KOPT-K1 (cell line): ENCODE results near the gene SIN3B.

Source experiments
- H3K27ac ChIP-seq: fragments of 200-600 bp; sonication (generic); 2 replicates; pipeline ENCODE4 v1.5.1; 2016; ENCODE audit warnings: antibody characterized with exemption, mild to moderate bottlenecking, low read depth, low read length; ENCODE audit not compliant: poor library complexity, severe bottlenecking
- H3K36me3 ChIP-seq: fragments of 200-600 bp; sonication (generic); 2 replicates; pipeline ENCODE4 v1.5.1; 2017; ENCODE audit warnings: antibody characterized with exemption, mild to moderate bottlenecking, low read length, moderate library complexity; ENCODE audit not compliant: insufficient read depth
- H3K9me3 ChIP-seq: fragments of 200-600 bp; sonication (generic); 2 replicates; pipeline ENCODE4 v1.5.1; 2017; ENCODE audit warnings: antibody characterized with exemption, low read length, mild to moderate bottlenecking; ENCODE audit not compliant: insufficient read depth, poor library complexity, severe bottlenecking

SIN3B gene

GRCh38 chr19:16896146-16897028 is 67.2 kb downstream of the SIN3B start:
- H3K9me3 ChIP-seq, result no peaks in the 10 kb centered on the region
- H3K27ac ChIP-seq, result no peak overlapping the region
- no peaks in the 10 kb centered on the region for H3K36me3 ChIP-seq

GRCh38 chr19:16897029-16897855 is 68.0 kb downstream of the SIN3B start:
- H3K9me3 ChIP-seq, result no peaks in the 10 kb centered on the region
- no peak overlapping the region for H3K27ac ChIP-seq
- no peaks in the 10 kb centered on the region for H3K36me3 ChIP-seq

DNA sequence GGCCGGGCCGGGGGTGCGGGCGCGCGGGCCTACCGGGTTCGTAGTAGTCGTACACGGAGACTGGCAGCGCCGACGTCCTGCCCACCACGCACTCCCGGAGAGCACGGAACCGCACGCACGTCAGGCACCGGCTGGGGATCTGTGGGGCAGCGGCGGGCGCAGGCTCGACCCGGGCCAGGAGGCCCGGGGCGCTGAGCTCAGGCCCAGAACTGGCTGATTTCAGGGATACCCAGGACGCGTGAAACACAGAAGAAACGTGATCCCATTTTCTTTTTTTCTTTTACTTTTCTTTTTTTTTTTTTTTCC is 68.6 kb downstream of the SIN3B start:
- Histone ChIP-seq H3K27ac (no peak overlapping the region), H3K36me3 (no peaks in the 10 kb centered on the region), H3K9me3 (no peaks in the 10 kb centered on the region)

DNA sequence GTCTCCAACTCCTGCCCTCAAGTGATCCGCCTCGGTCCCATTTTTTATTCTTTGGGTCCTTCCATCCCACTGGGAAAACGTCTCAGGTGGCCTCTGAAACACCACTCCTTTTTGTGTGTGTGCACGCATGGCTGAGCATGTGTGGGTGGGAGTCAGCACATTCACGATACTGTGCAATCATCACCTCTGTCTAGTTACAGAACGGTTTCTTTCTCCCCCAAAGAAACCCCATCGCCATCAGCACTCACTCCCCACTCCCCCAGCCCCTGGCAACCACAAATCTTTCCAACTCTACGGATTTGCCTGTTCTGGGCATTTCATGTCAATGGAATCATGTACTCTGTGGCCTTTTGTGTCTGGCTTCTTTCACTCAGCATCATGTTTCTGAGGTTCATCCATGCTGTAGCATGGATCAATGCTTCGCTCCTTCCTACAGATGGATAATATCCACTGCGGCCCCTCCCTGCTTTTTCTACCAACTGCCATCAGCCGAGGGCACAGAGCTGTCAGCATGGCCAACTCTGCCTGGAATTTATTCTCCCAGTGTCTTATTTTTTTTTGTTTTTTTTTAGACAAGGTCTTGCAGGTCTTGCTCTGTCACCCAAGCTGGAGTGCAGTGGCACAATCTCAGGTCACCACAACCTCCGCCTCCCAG is 69.3 kb downstream of the SIN3B start:
- Histone ChIP-seq H3K27ac (no peak overlapping the region), H3K36me3 (no peaks in the 10 kb centered on the region)

GRCh38 chr19:16899566-16900075 is 70.4 kb downstream of the SIN3B start:
- Histone ChIP-seq H3K36me3 (no peaks in the 10 kb centered on the region), H3K27ac (no peak overlapping the region), H3K9me3 (no peaks in the 10 kb centered on the region)

More for the DNA sequence above, 69.3 kb downstream of the SIN3B start:
- no peaks in the 10 kb centered on the region for H3K9me3 ChIP-seq

GRCh38 chr19:16901491-16902175 is 72.4 kb downstream of the SIN3B start:
- no peaks in the 10 kb centered on the region for H3K36me3 ChIP-seq
- H3K27ac ChIP-seq, result no peak overlapping the region
- no peaks in the 10 kb centered on the region for H3K9me3 ChIP-seq

GRCh38 chr19:16902545-16902944 is 73.3 kb downstream of the SIN3B start:
- no peaks in the 10 kb centered on the region for H3K9me3 ChIP-seq
- no peaks in the 10 kb centered on the region for H3K36me3 ChIP-seq
- no peak overlapping the region for H3K27ac ChIP-seq

- Histone ChIP-seq H3K9me3 (no peaks in the 10 kb centered on the region), H3K36me3 (no peaks in the 10 kb centered on the region), H3K27ac (no peak overlapping the region)
Observed at GRCh38 chr19:16903347-16903746, 74.1 kb downstream of the SIN3B start.

DNA sequence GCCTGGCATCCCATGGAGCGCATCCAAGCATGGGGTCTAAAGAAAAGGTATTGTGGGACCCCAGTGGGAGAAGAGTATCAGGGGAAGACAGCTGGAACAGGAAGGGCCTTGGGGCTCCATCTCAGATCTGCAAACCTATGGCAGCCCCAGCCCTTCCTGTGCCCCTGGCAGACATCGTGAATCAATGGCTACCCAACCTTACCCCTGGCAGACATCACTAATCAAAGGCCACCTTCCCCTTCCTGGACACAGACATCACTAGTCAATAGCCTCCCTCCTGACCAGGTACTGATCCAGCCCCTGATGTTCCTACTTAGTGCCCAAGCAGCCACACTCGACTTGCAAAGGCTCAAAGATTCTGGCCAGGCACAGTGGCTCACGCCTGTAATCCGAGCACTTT is 75.4 kb downstream of the SIN3B start:
- H3K27ac ChIP-seq, result no peak overlapping the region
- H3K36me3 ChIP-seq, result no peaks in the 10 kb centered on the region
- no peaks in the 10 kb centered on the region for H3K9me3 ChIP-seq

GRCh38 chr19:16908759-16909158 is 79.6 kb downstream of the SIN3B start:
- Histone ChIP-seq H3K9me3 (peaks cover 18% of the 10 kb centered on the region), H3K27ac (no peak overlapping the region), H3K36me3 (no peaks in the 10 kb centered on the region)

DNA sequence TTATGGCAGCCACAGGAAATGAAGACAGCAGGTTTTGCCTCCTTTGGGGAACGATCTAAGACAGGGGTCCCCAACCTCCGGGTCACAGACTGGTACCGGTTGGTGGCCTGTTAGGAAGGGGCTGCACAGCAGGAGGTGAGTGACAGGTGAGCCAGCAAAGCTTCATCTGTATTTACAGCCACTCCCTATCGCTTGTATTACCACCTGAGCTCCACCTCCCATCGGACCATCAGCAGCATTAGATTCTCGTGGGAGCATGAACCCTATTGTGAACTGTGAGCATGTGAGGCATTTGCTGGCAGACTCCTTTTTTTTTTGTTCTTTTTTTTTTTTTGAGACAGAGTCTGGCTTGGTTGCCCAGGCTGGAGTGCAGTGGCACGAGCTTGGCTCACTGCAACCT is 81.8 kb downstream of the SIN3B start:
- Histone ChIP-seq H3K27ac (no peak overlapping the region), H3K9me3 (peaks cover 30% of the 10 kb centered on the region)

DNA sequence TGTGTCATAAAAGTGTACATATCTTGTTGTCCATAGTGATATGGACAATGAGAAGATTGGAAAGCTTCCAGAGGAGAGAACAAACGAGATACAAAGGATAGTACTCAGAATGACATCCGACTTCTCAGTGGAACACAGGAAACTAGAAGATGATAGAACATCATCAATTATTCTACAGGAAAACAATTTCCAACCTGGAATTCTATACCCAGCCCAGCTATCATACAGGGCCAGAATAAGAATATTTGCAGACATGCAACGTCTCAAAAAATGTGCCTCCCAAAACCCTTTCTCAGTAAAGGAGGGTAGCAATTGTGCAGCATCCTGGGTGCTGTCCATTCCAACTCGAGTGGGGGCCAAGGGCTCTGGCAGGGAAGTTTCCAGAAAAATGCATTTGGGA is 83.6 kb downstream of the SIN3B start:
- no peaks in the 10 kb centered on the region for H3K36me3 ChIP-seq
- H3K9me3 ChIP-seq, result peaks cover 30% of the 10 kb centered on the region
- no peak overlapping the region for H3K27ac ChIP-seq

More for the DNA sequence above, 81.8 kb downstream of the SIN3B start:
- H3K36me3 ChIP-seq, result no peaks in the 10 kb centered on the region

DNA sequence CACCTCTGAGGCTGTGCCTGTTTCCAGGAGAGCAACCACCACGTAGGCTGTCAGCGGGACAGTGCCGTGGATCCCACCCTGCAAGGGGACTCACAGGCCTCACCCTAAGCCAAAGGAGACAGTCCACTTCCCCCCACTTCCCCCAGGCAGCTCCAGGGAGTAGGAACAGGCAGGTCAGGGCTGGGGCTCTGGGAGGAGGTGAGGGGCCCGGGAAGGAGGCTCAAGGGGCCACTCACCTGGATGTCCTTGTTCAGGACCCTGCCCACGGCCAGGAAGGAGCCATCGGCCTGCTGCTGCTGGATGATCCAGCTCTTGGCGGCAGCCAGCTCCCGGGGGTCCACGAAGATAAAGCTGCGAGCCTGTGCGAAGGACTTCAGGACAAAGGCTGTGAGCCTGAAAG is 85.2 kb downstream of the SIN3B start:
- H3K9me3 ChIP-seq, result peaks cover 30% of the 10 kb centered on the region
- no peaks in the 10 kb centered on the region for H3K36me3 ChIP-seq
- no peak overlapping the region for H3K27ac ChIP-seq

DNA sequence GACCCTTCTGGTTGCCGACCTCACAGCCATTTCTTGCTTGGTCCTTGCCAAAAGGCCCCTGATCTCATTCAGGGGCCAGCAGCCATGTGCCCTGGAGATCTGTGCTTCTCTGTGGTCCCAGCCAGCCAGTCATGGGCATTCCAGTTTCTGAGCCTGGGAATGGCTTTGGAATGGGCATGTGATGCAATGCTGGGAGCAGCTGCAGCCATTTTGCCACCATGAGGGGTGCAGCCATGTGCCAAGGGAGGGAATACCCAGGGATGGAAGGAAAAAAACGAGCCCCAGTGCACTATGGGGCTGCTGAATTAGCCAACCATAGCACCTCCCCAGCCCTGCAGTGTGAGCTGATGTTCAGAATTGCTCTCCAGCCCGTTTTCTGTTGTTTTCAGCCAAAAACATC is 85.9 kb downstream of the SIN3B start:
- Histone ChIP-seq H3K36me3 (no peaks in the 10 kb centered on the region), H3K27ac (no peak overlapping the region), H3K9me3 (peaks cover 37% of the 10 kb centered on the region)
